GM12878 (cell line): ENCODE data around the gene GNAI2. TPM values are rescaled to one million over a fixed set of nuclear protein-coding genes. Genes with fewer than 3 reads are reported as not detected.
A peak's percentile ranks its signal among the peaks of the same experiment; 100 is the strongest.

Experiments used
- ASH2L ChIP-seq: fragments of 300-600, 200-600 bp; sonication (generic); IDR thresholded peaks from 2 replicates; pipeline ENCODE4 v1.6.1; 2017; ENCODE audit warnings: low read depth, mild to moderate bottlenecking, borderline replicate concordance
- BCL11A ChIP-seq: IDR thresholded peaks from 2 replicates; pipeline ENCODE4 v1.6.1; 2011; ENCODE audit warnings: low read depth, low read length
- CHD4 ChIP-seq: fragments of 200-600 bp; sonication (generic); IDR thresholded peaks from 2 replicates; pipeline ENCODE4 v1.6.1; 2016; ENCODE audit warnings: mild to moderate bottlenecking
- CREB1 ChIP-seq: IDR thresholded peaks from 2 replicates; pipeline ENCODE4 v1.6.1; 2012; ENCODE audit warnings: low read depth, mild to moderate bottlenecking, inconsistent platforms
- HCFC1 ChIP-seq: fragments of 150-350 bp; IDR thresholded peaks from 2 replicates; pipeline ENCODE4 v1.6.1; 2014; ENCODE audit warnings: low read length
- IRF4 ChIP-seq: IDR thresholded peaks from 2 replicates; pipeline ENCODE4 v1.6.1; 2011; ENCODE audit warnings: low read depth, low read length
- JUNB ChIP-seq: IDR thresholded peaks from 2 replicates; pipeline ENCODE4 v1.6.1; 2016; ENCODE audit warnings: antibody characterized with exemption, mild to moderate bottlenecking
- KLF5 ChIP-seq: fragments of 450-650 bp; IDR thresholded peaks from 2 replicates; pipeline ENCODE4 v1.6.1; 2014; ENCODE audit warnings: mild to moderate bottlenecking; ENCODE audit not compliant: partially characterized antibody
- MTA2 ChIP-seq: fragments of 450-650 bp; IDR thresholded peaks from 2 replicates; pipeline ENCODE4 v1.6.1; 2016; ENCODE audit warnings: low read depth, mild to moderate bottlenecking, moderate library complexity
- MYB ChIP-seq: fragments of 150-350 bp; IDR thresholded peaks from 2 replicates; pipeline ENCODE4 v1.6.1; 2014; ENCODE audit warnings: mild to moderate bottlenecking, low read depth, low read length, borderline replicate concordance
- NFIC ChIP-seq: IDR thresholded peaks from 2 replicates; pipeline ENCODE4 v1.6.1; 2012; ENCODE audit warnings: low read depth, mild to moderate bottlenecking, inconsistent platforms, low read length, moderate library complexity
- NFYA ChIP-seq: IDR thresholded peaks from 2 replicates; pipeline ENCODE4 v1.6.1; 2011; ENCODE audit warnings: low read depth, mild to moderate bottlenecking, low read length, improper control_type of control experiment, borderline replicate concordance
- PAX8 ChIP-seq: fragments of 450-650 bp; IDR thresholded peaks from 2 replicates; pipeline ENCODE4 v1.6.1; 2017; ENCODE audit warnings: mild to moderate bottlenecking, moderate library complexity
- SIX5 ChIP-seq: IDR thresholded peaks from 2 replicates; pipeline ENCODE4 v1.6.1; 2011; ENCODE audit warnings: mild to moderate bottlenecking, low read depth, low read length, moderate library complexity; ENCODE audit not compliant: severe bottlenecking
- ZNF207 ChIP-seq: fragments of 450-650 bp; IDR thresholded peaks from 2 replicates; pipeline ENCODE4 v1.6.1; 2014; ENCODE audit warnings: antibody characterized with exemption, mild to moderate bottlenecking, borderline replicate concordance
- ZNF592 ChIP-seq: fragments of 450-650 bp; IDR thresholded peaks from 2 replicates; pipeline ENCODE4 v1.6.1; 2017; ENCODE audit warnings: mild to moderate bottlenecking, moderate library complexity
- polyA plus RNA-seq, 11 experiments: library from polyadenylated mRNA; depleted of rRNA in 4 of 11; unstranded in 6 of 11; stranded (reverse) in 5 of 11; fragments of >200 nt; fragmentation: Nextera tagmentation in 4 of 11; fragmentation: Illumina TruSeq in 1 of 11; extraction: Ambion mirVana in 4 of 11; extraction: Trizol in 1 of 11; gene quantifications; 1 replicate in 1 of 11; 2 replicates in 10 of 11; pipeline versions ENCODE4 v1.2.1 to v1.2.3, GENCODE V29; 2011 to 2016; ENCODE audit warnings: inconsistent platforms in 2 of 11, missing spikeins in 2 of 11, low read depth in 1 of 11
- total RNA-seq, 4 experiments: library from RNA; depleted of rRNA in 3 of 4; stranded (reverse); fragments of >200 nt in 3 of 4; fragmentation: Illumina TruSeq in 1 of 4; extraction: Trizol in 1 of 4; gene quantifications; 2 replicates each; pipeline versions ENCODE4 v1.2.1 to v1.2.3, GENCODE V29; 2013 to 2021
- TF ChIP-seq, protein P1 (sequence below): fragments of 450-650 bp; IDR thresholded peaks from 2 replicates; pipeline ENCODE4 v1.6.1; 2017; ENCODE audit warnings: borderline replicate concordance
- TF ChIP-seq, protein P2 (sequence below): fragments of 450-650 bp; IDR thresholded peaks from 2 replicates; pipeline ENCODE4 v1.6.1; 2017; ENCODE audit warnings: mild to moderate bottlenecking, moderate library complexity
- TF ChIP-seq, protein P3 (sequence below): fragments of 450-650 bp; IDR thresholded peaks from 2 replicates; pipeline ENCODE4 v1.6.1; 2017; ENCODE audit warnings: mild to moderate bottlenecking

The GNAI2 gene
- total and polyA plus RNA-seq, 10 of the 15 experiments (the other 5 are each of a cell fraction or from before 2014, with no cell fraction given), result 5.0 to 346 (median 237) TPM

- TF ChIP-seq ZNF592 (no peak), BCL11A (no peak), MYB (no peak), JUNB (no peak), CREB1 (peak; percentile 68; the same call in 1 of the 2 replicates), MTA2 (no peak), KLF5 (no peak), SIX5 (no peak), PAX8 (no peak; the same call in 1 of the 2 replicates), ZNF207 (no peak), IRF4 (no peak), HCFC1 (no peak), CHD4 (no peak), NFYA (no peak), ASH2L (no peak), NFIC (no peak)
- TF ChIP-seq, protein P1, sequence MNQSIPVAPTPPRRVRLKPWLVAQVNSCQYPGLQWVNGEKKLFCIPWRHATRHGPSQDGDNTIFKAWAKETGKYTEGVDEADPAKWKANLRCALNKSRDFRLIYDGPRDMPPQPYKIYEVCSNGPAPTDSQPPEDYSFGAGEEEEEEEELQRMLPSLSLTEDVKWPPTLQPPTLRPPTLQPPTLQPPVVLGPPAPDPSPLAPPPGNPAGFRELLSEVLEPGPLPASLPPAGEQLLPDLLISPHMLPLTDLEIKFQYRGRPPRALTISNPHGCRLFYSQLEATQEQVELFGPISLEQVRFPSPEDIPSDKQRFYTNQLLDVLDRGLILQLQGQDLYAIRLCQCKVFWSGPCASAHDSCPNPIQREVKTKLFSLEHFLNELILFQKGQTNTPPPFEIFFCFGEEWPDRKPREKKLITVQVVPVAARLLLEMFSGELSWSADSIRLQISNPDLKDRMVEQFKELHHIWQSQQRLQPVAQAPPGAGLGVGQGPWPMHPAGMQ, result no peak
- TF ChIP-seq, protein P2, sequence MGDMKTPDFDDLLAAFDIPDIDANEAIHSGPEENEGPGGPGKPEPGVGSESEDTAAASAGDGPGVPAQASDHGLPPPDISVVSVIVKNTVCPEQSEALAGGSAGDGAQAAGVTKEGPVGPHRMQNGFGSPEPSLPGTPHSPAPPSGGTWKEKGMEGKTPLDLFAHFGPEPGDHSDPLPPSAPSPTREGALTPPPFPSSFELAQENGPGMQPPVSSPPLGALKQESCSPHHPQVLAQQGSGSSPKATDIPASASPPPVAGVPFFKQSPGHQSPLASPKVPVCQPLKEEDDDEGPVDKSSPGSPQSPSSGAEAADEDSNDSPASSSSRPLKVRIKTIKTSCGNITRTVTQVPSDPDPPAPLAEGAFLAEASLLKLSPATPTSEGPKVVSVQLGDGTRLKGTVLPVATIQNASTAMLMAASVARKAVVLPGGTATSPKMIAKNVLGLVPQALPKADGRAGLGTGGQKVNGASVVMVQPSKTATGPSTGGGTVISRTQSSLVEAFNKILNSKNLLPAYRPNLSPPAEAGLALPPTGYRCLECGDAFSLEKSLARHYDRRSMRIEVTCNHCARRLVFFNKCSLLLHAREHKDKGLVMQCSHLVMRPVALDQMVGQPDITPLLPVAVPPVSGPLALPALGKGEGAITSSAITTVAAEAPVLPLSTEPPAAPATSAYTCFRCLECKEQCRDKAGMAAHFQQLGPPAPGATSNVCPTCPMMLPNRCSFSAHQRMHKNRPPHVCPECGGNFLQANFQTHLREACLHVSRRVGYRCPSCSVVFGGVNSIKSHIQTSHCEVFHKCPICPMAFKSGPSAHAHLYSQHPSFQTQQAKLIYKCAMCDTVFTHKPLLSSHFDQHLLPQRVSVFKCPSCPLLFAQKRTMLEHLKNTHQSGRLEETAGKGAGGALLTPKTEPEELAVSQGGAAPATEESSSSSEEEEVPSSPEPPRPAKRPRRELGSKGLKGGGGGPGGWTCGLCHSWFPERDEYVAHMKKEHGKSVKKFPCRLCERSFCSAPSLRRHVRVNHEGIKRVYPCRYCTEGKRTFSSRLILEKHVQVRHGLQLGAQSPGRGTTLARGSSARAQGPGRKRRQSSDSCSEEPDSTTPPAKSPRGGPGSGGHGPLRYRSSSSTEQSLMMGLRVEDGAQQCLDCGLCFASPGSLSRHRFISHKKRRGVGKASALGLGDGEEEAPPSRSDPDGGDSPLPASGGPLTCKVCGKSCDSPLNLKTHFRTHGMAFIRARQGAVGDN, result 0 out of 2 replicates have a peak, but pooled peaks have one; percentile 25
- TF ChIP-seq, protein P3, sequence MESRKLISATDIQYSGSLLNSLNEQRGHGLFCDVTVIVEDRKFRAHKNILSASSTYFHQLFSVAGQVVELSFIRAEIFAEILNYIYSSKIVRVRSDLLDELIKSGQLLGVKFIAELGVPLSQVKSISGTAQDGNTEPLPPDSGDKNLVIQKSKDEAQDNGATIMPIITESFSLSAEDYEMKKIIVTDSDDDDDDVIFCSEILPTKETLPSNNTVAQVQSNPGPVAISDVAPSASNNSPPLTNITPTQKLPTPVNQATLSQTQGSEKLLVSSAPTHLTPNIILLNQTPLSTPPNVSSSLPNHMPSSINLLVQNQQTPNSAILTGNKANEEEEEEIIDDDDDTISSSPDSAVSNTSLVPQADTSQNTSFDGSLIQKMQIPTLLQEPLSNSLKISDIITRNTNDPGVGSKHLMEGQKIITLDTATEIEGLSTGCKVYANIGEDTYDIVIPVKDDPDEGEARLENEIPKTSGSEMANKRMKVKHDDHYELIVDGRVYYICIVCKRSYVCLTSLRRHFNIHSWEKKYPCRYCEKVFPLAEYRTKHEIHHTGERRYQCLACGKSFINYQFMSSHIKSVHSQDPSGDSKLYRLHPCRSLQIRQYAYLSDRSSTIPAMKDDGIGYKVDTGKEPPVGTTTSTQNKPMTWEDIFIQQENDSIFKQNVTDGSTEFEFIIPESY, result no peak
Measured at GRCh38 chr3:50237754-50238548, 1.9 kb downstream of the GNAI2 start (continued).
